HS-27A (cell line): ENCODE results near the gene ADGB.
A peak's percentile ranks its signal among the peaks of the same experiment; 100 is the strongest.
"Not testable (repeated sequence)": the region's sequence is repeated elsewhere in the genome, so short reads cannot be mapped to it uniquely, and the experiment has no call there.

Experiments used
- DNase-seq: peaks from one replicate; pipeline ENCODE4 v3.0.0-alpha.2; 2012; ENCODE audit warnings: low read depth, missing footprints

Gene ADGB

GRCh38 chr6:146767632-146768031 lies 168.9 kb downstream of the ADGB start:
- no peak for DNase-seq

DNA sequence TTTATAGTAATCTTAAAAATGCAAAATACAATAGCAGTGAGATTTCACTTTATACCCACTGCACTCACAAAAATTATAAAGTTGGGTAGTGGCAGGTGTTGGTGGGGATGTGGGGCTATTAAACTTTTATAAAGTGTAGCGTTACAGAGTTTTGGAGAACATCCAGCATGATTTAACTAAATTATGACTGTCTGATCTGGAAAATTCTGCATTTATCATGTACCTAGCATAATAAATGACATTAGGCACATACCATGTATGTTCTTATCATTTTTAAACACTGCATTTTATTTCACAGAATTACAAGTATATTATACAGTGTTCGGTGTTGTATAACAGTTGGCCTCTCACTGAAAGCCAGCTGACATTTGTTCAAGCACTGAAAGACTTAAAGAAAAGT lies 169.9 kb downstream of the ADGB start:
- no peak for DNase-seq

DNA sequence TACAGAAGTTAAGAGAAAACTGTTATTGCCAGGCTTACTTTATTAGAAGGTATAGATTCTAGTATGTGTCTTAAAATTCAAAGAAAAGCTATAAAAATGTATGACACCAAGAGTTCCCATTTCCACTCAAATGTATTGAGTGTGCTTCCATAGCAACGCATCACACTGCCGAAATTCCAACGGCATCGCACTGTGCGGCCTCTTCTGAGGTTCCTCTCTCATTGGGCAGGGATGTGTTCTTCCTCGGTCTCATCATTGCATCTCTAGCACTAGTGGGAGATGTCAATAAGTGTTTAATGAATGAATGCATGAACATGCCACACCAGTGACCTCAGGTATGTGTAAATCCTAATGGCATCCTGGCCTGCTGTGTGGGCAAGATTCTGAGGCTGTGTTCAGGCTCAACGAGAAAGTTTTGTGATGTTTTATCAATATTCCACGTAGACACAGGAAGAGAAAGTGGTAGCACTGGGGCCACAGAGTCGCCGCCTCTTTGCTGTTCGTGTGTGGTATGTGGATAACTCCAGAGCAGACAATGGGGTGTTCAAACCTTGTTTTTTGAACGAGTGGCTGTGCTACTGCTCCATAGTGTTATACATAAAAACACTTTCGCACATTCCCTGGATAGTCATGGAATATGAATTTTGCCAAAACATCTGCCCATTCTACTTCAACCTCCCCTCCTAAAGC lies 171.6 kb downstream of the ADGB start:
- no peak for DNase-seq

- DNase-seq, result no peak
Observed at GRCh38 chr6:146770965-146771735, 172.4 kb downstream of the ADGB start.

DNA sequence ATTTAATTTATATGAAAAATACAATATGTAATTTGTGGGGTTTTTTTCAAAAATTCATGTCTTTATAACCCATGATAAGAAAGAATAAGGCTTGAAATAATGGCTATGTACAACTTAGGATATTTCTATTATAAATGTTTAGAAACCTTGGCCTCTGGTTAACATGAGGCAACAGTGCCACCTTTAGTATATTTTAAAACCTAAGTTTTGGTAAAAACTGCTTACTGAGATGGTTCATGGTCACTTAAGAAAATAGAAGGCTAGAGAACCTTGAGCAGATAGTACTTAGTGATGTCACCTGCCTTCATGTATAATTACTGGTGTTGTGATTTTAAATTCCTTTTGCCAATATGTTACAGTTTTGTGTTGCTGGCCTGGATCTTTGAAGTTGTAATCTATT lies 176.4 kb downstream of the ADGB start:
- DNase-seq, result no peak

DNA sequence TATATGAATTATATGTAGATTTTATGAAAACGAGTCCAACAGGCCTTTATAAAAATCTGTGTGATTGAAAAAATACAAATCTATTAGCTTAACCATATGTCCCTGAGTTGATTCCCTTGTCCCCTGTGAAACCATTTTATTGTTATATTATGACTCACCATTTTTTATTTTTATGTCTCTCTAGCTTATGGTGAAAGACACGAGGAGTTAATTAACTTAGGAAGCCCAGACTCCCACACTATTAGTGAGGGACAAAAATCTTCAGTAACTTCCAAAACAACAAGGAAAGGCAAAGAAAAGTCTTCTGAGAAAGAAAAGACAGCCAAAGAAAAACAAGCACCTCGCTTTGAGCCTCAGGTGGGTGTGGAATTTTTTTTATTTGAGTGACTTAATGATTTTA lies 183.1 kb downstream of the ADGB start:
- DNase-seq, result no peak

- DNase-seq, result peak; percentile 26
Observed at GRCh38 chr6:146785001-146785585, 186.3 kb downstream of the ADGB start.

GRCh38 chr6:146787876-146788508 lies 189.2 kb downstream of the ADGB start:
- no peak for DNase-seq

GRCh38 chr6:146790561-146791091 lies 191.9 kb downstream of the ADGB start:
- no peak for DNase-seq

DNA sequence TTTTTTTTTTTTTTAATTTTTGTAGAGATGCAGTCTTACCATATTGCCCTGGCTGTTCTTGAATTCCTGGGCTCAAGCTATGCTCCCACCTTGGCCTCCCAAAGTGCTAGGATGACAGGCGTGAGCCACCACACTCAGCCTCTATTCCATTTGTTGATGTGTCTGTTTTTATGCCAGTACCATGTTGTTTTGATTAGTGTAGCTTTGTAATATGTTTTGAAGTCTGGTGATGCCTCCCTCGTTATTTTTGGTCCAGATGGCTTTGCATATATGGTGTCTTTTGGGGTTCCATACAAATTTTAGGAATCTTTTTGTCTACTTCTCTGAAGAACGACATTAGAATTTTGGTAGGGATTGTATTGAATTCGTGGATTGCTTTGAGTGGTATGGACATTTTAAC lies 193.2 kb downstream of the ADGB start:
- DNase-seq, result no peak

GRCh38 chr6:146793218-146793617 lies 194.4 kb downstream of the ADGB start:
- DNase-seq, result not testable (repeated sequence)

DNA sequence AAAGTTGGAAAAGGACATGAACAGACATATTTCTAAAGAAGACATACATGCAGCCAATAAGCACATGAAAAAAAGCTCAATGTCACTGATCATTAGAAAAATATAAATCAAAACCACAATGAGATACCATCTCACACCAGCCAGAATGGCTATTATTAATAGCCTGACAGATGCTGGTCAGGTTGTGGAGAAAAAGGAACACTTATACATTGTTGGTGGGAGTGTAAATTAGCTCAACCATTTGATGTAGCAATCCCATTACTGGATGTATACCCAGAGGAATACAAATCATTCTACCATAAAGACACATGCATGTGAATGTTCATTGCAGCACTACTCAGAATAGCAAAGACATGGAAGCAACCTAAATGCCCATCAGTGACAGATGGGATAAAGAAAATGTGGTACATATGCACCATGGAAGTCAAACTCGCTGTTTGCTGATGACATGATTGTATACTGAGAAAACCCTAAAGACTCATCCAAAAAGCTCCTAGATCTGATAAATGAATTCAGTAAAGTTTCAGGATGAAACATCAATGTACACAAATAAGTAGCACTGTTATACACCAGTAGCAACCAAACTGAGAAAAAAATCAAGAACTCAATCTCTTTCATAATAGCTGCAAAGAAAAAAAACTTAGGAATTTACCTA lies 196.8 kb downstream of the ADGB start:
- no peak for DNase-seq

- not testable (repeated sequence) for DNase-seq
Observed at GRCh38 chr6:146803167-146803566, 204.4 kb downstream of the ADGB start.

DNA sequence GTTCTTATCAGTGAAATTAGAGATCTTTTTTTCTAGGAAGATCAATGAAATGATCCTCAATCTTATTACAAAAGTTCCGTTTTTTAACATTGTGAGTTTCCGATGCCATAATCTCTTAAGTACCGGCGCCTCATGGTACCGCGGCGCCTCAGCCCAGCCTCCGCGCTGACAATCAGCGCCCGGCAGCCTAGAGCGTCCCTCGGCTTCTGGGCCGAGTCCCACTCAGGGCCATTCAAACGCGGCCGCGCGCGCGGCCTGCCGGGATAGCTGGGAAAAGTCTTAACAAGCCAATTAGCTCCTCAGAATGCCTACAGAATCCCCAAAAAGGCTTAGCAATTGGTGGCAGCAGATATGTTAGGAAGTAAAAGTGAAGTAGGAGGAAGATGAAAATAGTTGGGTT lies 204.8 kb downstream of the ADGB start:
- no peak for DNase-seq

GRCh38 chr6:146805546-146806325 lies 207.0 kb downstream of the ADGB start:
- DNase-seq, result no peak

- not testable (repeated sequence) for DNase-seq
Observed at GRCh38 chr6:146809014-146809413, 210.2 kb downstream of the ADGB start.

GRCh38 chr6:146812811-146813321 lies 214.1 kb downstream of the ADGB start:
- peak; percentile 54 for DNase-seq

- no peak for DNase-seq
Observed at GRCh38 chr6:146813554-146813953, 214.8 kb downstream of the ADGB start.

DNA sequence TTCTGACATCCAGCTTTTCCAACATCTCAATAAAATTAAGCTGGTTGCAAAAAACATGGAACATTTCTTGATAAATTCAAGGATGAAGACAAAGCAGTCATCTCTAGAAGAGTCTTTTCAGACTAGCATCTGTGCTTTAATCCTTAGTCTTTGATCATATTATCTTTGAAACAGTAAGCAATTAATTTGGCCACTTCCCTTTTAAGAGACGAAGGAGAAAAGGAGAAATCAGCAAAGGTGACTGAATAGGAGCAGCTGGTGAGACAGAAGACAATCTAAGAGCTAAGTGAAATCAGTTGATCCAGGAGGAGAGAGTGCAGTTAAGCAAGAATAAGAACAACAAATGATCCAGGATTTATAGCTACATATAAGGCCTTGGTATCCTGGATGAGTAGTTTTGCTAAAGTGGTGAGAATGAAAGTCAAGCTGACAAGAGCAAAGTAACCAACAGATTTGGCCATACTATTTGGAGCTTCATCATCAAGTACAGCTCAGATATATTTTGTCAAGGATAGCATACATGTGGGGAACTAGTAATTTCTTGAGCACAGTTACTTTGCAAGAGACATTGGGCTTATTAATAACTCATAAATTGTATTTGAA lies 215.5 kb downstream of the ADGB start:
- DNase-seq, result no peak
